ENCODE measurements around the gene RAD51.

The RAD51 gene

DNA sequence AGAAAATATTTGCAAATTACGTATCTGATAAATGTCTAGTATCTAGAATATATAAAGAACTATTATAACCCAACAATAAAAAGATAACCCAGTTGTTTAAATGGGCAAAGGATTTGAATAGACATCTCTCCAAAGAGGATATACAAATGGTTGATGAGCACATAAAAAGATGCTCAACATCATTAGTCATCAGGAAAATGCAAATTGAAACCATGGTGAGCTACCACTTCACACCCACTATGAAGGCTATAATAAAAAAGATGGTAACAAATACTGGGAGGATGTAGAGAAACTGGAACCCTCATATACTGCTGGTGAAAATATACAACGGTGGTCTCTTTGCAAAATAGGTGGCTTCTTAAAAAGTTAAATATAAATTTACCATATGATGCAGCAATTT lies 28.0 kb downstream of the RAD51 start:
- no peak for DNase-seq

DNA sequence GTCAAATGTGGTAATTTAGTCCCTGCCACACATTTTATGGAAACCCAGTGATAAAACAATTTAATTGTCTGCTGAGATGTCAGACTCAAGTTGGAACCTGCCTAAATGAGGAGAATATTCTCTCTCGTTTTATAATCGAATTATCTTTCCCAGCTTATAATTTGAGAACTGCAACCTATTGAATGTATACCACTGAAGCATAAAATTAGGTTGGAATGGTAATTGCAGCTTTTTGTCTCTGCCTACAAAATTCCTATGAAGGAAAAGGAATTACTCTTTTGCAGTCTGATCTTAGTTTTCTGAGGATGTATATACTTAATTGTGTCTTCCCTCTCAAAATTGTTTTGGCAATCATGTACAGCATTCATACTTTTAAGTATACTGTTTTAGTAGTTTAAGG lies 28.9 kb downstream of the RAD51 start:
- no peak for DNase-seq

DNA sequence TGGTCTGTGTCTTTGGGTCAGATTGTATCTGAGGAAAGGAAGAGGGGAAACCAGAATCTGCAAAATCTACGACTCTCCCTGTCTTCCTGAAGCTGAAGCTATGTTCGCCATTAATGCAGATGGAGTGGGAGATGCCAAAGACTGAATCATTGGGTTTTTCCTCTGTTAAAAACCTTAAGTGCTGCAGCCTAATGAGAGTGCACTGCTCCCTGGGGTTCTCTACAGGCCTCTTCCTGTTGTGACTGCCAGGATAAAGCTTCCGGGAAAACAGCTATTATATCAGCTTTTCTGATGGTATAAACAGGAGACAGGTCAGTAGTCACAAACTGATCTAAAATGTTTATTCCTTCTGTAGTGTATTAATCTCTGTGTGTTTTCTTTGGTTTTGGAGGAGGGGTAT lies 36.1 kb downstream of the RAD51 start:
- no peak for DNase-seq

DNA sequence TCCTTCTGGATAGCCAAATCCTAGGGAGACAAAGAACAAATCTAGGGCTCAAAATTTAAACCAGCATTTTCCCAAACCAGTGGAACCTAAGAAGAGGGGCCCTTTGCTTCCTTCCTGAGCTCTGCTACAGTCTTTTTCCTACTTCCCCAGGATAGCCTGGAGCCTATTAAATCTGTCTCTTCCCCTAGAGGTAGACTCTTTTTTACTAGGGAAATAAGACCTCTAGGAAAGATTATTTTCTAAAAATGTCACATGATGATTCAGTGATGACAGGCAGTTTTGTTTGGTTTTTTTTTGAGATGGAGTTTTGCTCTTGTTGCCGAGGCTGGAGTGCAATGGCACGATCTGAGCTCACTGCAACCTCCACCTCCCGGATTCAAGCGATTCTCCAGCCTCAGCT lies 41.6 kb downstream of the RAD51 start:
- no peak for DNase-seq

DNA sequence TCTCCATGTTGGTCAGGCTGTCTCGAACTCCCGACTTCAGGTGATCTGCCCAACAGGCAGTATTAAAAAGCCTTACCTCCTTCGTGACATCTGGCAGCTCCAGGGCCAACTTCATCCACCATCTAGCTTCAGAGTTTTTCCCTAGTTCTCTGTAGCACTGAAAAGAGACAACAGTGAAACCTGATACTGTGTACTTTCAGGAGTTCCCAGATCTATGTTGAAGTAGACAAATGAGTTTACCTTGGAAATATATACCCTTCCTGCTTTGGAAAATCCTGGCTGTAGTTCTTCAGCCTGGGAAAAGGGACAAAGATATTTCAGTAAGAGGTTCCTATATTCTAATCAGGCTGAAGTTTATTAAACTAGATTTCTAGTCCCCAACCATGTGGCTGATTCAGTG lies 42.1 kb downstream of the RAD51 start:
- DNase-seq, result no peak

DNA sequence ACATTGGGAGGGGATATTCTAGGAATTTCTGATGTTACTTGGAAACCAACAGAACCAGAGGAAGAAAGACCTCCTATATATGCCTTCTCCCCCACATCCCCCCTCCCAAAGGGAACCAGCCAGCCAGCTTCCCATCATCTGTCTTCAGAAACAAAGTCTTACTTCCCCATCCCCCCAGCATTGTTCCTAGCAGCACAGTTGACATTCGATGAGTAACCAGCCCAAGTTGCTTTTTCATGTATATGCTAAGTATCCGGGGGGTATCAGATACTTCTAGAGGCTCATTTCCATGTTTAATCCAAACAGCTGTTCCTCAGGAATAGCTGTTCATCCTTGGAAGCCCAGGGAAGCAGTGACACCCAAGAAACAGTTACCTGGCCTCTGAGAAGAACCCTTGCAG lies 44.1 kb downstream of the RAD51 start:
- no peak for DNase-seq

DNA sequence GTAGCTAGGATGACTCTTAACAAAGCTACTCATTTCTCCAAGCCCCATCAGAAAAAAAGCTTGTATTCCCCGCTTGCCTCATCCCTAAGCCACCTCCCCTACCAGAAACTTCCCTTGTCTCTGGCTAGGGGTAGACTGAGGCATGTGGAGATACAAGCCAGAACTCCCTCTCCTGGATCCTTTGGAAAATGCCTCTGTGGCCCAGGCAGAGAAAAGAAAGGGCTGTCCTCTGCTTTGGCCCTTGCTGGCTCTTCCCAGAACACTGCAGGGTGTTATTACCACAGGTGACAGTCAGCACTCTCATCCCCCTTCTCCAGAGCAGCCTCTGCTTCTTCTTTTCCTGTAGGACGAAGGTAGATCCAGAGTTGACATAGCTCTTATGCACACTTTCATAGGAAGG lies 44.9 kb downstream of the RAD51 start:
- no peak for DNase-seq

DNA sequence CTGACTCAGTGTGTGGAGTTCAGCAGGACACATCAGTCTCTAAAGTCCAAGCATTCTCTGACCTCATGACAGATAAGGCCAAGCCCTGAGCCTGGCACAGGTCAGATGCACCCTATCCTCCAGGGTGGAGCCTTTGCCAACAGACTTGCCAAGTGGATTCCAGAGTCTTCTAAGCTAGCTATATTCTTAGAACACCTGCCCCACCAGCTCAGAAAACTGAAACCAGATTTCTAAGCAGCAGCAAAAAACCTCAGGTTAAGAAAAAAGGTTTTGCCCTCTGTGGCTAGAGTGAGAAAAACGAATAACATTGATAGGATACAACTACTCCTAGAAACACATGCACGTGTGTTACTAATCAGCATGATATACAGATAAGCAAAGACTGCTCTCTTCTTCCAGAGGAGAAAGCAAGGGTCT lies 48.5 kb downstream of the RAD51 start:
- no peak for DNase-seq

DNA sequence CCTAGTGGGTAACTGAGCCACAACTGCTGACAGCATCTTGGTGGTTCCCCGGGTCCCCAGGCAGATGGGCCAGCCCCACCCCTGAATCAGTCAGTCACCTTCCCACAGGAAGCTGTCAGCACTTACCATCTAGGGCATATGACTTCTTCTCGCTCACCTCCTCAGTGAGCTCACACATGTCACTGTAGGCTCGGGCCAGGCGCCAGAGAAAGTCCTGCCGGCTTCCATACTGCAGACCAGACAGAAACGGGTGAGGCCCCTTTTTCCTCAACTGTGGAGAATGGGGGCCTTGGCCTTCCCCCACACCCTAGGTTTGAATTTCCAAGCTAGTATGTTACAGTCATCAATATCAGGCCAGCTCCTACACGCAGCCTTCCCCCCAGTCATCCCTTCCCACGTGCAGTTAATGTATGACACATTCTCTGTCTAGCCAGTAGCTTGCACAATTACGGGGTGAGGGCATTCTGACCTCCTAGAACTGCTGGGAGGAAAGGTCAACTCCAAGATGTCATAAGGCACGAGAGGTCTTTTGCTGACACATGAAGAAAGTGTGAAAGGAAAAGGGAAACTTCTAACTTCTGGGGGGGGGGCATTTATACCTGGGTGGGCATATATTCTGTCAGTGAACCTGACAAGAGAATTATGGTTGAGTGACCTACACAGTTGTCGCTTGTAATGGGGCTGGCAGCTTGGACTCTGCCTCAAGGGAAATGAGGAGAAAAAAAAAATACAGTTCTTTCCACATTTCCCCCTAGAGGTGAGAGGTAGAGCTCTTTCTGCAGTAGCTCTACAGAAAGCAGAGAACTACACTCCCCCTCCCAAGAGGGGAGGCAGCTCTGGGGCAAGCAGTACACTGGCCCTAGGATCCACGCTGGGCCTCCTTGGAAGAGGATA lies 49.2 kb downstream of the RAD51 start:
- DNase-seq, result peak; percentile 66

DNA sequence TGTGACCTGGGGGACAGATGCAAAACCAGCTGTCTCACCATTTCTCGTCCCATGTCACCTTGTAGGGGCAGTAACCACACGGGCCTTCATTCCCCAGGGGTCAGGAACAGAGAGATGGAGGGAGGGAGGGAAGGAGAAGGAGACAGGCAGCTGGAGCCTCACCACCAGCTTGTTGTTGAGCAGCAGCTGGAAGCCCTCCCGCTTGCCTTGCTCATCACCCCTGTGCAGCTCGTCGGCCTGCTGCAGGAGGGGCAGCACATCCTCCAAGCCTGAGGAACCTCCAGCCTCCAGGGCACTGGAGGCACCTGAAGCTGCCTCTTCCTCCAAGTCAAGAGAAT lies 49.8 kb downstream of the RAD51 start:
- DNase-seq, result no peak

DNA sequence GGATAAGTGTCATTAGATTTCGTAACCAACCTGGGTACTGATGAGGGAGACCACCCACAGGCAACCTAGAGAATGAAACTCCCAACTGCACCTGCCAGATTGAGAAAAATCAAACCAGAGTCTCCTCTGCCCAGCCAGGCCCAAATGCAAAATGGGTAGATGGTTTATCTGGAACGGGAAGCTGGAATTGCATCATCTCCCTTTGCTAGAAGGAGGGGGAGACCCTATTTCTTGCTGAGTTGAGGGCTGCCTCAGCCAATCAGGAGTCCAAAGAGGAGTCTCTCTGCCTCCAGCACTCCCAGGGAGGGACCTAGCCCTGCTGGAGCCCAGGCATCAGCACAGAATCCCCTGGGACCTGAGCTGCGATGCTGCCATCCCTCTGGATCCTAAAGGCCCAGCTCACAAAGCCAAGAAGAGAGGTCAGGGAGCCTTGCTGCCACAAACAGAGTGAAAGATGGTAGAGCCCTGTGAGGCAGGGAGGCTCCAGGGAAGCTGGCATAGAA lies 52.0 kb downstream of the RAD51 start:
- no peak for DNase-seq

DNA sequence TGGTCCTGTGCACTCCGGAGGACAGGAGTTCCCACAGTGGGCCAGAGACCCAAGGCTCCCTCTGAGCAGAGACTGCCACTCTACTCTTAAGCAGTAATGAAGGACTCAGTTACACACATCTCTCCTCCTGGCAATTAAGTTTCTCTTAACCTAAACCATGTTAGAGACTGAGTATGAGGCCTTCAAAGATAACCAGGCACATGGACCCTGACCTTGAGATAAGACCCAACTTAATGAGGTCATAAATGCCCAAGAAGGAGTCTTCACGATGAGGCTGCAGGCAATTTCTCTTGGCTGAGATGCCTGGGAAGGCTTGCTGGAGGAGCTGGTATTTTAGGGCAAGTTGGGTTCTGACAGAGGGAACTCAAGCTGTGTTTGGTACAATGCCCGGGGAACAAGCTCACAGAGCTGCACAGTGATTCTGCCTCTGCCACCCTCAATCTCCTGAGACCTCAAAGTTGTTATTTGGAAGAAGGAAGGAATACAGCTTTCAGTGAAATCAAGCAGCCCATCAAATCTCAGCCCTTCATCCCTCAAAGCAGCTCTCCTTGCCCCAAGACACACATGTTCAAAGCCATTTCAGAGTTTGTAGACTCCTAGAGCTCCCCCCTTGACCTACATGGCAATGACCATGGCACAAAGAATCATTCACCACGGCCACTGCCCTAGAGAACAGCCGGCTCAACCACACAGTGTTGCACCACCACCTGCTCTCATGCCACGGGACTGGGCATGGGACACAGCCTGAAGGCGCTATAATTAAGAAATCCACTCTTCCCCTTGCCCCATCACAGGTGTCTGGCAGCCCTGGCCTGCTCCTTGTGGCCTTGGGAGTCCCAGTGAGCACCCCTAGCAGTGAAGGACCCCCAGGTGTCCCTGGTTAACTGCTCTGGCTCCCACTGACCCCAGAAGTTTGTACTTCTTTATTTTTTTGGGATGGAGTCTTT lies 53.0 kb downstream of the RAD51 start:
- DNase-seq, result no peak

DNA sequence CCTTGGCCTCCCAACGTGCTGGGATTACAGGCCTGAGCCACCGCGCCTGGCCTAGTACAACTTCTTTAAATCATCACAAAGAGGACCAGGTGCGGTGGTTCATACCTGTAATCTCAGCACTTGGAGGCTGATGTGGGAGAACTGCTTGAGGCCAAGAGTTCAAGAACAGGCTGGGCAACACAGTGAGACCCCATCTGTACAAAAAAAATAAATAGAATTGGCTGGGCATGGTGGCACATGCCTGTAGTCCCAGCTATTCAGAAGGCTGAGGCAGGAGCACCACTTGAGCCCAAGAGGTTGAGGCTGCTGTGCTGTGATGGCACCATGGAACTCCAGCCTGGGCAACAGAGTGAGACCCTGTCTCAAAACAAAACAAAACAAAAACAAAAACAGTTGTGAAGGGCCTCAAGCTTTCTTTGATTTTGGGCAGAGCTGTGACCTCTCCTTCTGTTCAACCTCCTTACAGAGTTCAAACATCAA lies 54.2 kb downstream of the RAD51 start:
- DNase-seq, result no peak

DNA sequence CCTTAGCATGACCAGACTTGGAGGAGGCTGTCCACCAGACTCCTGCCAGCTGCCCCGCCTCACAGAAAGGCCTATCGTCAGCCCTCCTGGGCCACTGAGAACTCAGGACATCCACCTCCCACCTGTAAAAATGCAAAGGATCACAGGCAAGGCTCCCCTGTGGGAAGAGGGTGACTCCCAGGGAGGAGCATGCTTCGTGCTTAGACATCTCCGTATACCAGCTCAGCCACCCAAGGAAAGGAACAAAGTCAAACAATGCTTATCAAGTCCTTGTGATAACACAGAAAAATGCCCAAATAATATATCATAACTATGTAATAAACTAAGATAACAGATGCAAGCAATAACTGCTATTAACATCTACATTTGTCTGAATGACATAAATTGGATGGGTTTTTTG lies 55.9 kb downstream of the RAD51 start:
- no peak for DNase-seq

DNA sequence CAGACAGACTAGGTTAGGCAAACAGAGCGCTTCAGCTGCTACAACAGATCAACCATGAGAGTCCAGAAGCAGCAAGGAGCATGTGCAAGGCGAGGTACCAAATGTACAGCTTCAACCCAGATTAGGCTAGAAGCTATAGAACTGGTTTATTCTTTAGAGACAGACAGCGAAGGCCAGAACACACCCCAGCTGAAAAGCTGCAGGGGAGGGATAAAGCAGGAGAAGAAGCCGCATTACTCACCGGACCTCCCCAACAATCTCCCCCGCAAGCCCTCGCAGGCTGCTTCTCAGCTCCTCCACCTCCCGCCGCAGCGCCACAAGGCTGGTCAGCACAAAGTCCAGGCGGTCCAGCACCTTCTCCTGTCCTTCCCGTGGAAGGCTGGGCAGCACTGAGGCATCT lies 56.8 kb downstream of the RAD51 start:
- DNase-seq, result no peak

DNA sequence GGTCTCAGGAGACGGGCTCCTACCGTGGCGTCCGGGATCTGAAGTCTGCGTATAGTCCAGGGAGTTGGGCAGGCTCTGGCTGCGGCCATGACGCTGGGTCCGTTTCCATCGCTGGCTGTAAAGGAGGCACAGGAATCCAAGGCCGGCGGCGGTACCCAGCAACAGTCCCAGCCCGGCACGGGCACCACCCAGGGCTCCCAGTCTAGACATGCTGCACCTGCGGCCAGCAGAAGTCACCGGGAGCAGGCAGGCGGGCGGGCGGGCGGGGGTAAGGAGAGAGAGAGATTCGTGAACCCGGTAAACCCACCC lies 59.6 kb downstream of the RAD51 start:
- peak; percentile 26 for DNase-seq

DNA sequence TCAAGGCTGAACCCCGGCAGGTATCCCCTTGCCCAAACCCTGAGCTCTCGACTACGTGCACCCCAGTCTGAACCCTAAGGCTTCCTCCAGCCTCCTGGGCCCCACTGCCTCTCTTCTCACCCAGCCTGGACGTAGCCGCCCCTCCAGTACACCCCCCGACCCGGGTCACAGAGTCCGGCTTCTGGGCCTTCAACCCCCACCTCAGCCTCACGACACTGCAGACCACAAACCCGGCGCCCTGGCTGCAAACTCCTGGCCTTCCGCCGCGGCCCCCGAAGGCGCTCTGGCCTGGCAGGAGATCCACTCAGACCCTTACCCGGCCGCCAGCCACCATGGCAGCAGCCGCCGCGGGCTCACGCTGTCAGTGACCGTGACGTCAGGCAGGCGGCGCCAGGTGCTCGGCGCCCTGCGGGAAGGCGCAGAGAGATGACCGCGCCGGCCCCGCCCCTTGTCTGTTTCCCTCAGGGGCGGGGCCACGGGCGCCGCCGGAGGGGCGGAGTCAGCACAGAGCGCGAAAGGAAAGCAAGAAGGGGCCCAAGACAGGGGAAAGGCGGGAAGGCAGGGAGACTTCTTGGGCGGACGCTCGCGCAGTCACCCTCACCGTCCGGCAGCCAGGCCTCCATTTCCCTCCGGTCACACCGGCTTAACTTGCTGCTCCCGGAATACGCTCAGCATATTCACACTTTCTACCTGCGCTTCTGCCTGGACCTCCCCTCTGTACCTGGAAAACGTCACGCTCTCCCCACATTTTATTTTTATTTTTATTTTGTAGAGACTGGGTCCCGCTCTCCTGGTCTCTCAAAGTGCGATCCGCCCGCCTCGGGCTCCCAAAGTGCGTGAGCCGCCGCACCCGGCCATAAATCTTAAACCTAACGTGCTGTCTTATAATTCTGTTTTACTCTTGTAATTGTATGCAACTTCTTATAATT lies 60.2 kb downstream of the RAD51 start, which contains the start of gene RMDN3:
Gene RMDN3, minus strand, starts transcription at position 372 of the 929 bp plus-strand sequence. CDS start 471 bp downstream, outside the sequence.
- DNase-seq, result peak; percentile 95

DNA sequence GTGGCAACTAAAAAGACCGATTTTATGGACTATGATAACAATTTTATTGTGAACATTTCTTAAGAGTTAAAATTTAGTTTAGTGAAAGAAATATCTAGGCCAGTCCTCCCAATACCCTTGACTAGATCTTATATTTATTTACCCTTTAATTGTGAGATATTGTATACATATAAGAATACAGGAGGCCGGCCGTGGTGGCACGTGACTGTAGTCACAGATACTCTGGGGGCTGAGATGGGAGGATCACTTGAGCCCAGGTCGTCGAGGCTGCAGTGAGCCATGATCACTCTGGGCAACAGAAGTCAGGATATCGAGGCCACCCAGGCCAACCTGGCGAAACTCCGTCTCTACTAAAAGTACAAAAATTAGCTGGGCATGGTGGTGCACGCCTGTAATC lies 60.8 kb downstream of the RAD51 start:
- DNase-seq, result no peak

DNA sequence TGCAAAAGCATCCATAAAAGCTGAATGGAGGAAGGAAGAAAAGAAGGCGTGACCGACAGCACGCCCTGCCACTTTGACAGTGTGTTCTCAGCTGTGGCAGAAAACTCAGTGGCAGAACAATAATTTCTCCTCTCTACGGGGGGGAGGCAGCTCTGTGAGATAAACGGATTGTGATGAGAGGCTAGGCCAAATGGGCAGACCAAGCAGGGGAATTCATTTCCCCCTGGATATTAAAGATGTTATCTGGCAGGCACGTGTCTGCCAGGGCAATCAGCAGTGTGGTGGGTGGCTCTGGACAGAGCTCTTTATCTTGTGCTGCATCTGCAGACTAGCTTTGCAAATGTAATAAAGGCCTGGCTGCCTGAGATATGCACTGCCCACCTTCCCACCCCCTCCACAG lies 62.0 kb downstream of the RAD51 start:
- DNase-seq, result no peak

DNA sequence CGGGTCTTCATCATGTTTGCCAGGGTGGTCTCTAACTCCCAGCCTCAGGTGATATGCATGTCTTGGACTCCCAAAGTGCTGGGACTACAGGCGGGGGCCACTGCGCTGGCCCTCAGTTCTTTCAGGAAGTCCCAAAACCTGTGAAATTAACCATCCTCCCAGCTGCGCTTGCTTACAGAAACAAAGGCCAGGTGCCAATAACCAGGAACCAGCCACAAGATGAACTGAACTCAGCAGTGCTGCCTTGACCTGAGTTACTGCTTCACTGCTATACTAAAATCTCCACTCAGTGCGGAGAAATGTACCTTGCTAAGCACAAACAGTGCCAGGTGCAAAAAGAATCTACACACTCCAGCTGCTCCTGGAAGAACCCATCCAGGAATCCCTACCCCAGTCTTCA lies 65.0 kb downstream of the RAD51 start:
- no peak for DNase-seq

DNA sequence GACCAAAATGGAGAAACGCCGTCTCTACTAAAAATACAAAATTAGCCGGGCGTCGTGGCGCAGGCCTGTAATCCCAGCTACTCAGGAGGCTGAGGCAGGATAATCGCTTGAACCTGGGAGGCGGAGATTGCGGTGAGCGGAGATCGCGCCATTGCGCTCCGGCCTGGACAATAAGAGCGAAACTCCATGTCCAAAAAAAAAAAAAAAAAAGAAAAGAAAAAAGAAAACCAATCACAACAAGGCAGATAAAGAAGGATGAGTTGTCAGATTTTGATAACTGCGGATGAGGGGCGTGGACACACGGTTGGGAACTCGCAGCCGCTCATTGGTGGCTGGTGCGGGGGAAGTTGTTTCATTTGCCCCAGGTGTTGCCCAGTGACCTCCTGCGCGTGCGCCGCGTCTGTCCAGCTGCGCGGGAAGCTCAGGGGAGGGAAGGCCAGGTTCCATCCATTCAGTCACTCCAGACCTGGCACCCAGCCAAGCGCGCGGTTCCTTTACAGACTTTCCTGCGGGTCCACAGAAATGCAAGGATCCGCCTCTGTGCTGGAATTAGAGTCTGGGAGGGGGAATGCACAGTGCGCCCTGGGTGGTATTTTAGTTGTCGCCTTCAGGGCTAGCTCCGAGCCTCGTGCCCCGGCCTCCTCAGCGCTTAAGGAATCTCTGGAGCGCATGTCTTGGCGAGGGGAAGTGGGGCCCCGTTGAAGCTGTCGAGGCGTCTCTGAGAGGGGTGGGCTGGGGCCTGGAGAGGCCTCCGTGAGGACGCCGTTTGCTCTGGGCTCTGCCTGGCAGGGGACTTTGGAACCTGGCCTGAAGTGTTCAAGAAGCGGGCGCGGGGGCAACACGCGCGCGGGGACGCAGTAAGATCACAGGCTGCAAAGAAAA lies 68.2 kb downstream of the RAD51 start:
- peak; percentile 56 for DNase-seq
